K562 (cell line): ENCODE measurements around the gene ADNP. TPM values are rescaled to one million over a fixed set of nuclear protein-coding genes. Genes with fewer than 3 reads are reported as not detected.

Source experiments
- ATAC-seq: fragments of 200-7000 bp; cut with Tn5 transposase; 3 replicates; pipeline ENCODE4 v1.9.1; 2020; ENCODE audit warnings: moderate library complexity
- BruUV-seq: library from RNA; stranded (reverse); fragments of 400-500 nt; replicated peaks from 2 replicates; lab custom pipeline; 2021; lab: Mats Ljungman, UMichigan
- CTCF ChIA-PET: fragments of 300-600 bp; formaldehyde crosslinking; extraction: SDS; loops from one replicate; lab custom pipeline; 2021; ENCODE audit warnings: low intra/inter-chr PET ratio; lab: Yijun Ruan, JAX
- POLR2A ChIA-PET: fragments of 300-600, 350-650 bp; sonication (Branson Sonifier 250); formaldehyde crosslinking; extraction: SDS; loops from one replicate; lab custom pipeline; 2021; ENCODE audit warnings: antibody characterized with exemption, inconsistent platforms; lab: Yijun Ruan, JAX
- DNase-seq, 4 experiments: peaks; one replicate each; pipeline versions ENCODE4 v3.0.0 to v3.0.0-alpha.2; 2011 to 2018; ENCODE audit warnings: low spot score in 3 of 4, mixed read lengths in 3 of 4; ENCODE audit errors: extremely low read depth in 1 of 4
- FAIRE-seq: peaks from 2 replicates; lab custom pipeline; 2011; peaks lifted over from hg19 to GRCh38; lab: Jason Lieb, UNC
- H2AFZ ChIP-seq: 2 replicates; pipeline ENCODE4 v1.6.0; 2011; ENCODE audit warnings: low read depth, low read length, control low read depth, inconsistent platforms
- H3K27ac ChIP-seq: fragments of 200-600 bp; 3 replicates; pipeline ENCODE4 v1.8.0; 2011; ENCODE audit warnings: low read depth, mild to moderate bottlenecking, control low read depth, inconsistent platforms, low read length, moderate library complexity, mixed read lengths; ENCODE audit errors: extremely low read depth
- H3K27me3 ChIP-seq, 2 experiments: fragments of 300-600 bp in 1 of 2; 2 replicates in 1 of 2; 3 replicates in 1 of 2; pipeline versions ENCODE4 v1.6.0 to v1.8.0; 2011; ENCODE audit warnings: inconsistent platforms in 2 of 2, low read length in 2 of 2, mild to moderate bottlenecking in 1 of 2, mixed read lengths in 1 of 2, moderate library complexity in 1 of 2; ENCODE audit not compliant: control insufficient read depth in 2 of 2, insufficient read depth in 2 of 2
- H3K36me3 ChIP-seq: fragments of 300-600 bp; 3 replicates; pipeline ENCODE4 v1.8.0; 2011; ENCODE audit warnings: mild to moderate bottlenecking, low read length, inconsistent platforms; ENCODE audit not compliant: control insufficient read depth, insufficient read depth
- H3K4me1 ChIP-seq, 2 experiments: fragments of 200-600 bp in 1 of 2; replicated peaks in 1 of 2; 2 replicates in 1 of 2; 3 replicates in 1 of 2; pipeline versions ENCODE4 v1.5.1 to v1.8.0; 2011; ENCODE audit warnings: inconsistent platforms in 2 of 2, low read length in 2 of 2, mild to moderate bottlenecking in 1 of 2, mixed read lengths in 1 of 2, moderate library complexity in 1 of 2; ENCODE audit not compliant: control insufficient read depth in 2 of 2, insufficient read depth in 2 of 2
- H3K4me2 ChIP-seq: 2 replicates; pipeline ENCODE4 v1.6.1; 2011; ENCODE audit warnings: low read length, control low read depth, inconsistent platforms, mixed read lengths; ENCODE audit not compliant: insufficient read depth
- H3K4me3 ChIP-seq: fragments of 200-600 bp; sonication (generic), shearing (Covaris generic); 2 replicates; pipeline ENCODE4 v1.5.1; 2016; ENCODE audit warnings: control low read depth, inconsistent platforms
- H3K79me2 ChIP-seq: fragments of 200-600 bp; 3 replicates; pipeline ENCODE4 v1.8.0; 2011; ENCODE audit warnings: low read length, inconsistent platforms; ENCODE audit not compliant: control insufficient read depth, insufficient read depth
- H3K9ac ChIP-seq, 2 experiments: 2 replicates each; pipeline versions ENCODE4 v1.6.0 to v1.6.1; 2011; ENCODE audit warnings: low read depth in 2 of 2, low read length in 2 of 2, control low read depth in 1 of 2, inconsistent platforms in 1 of 2, mild to moderate bottlenecking in 1 of 2, mixed read lengths in 1 of 2; ENCODE audit not compliant: insufficient read depth in 1 of 2
- H3K9me1 ChIP-seq: one replicate; pipeline ENCODE4 v1.6.0; 2011; ENCODE audit warnings: inconsistent platforms, mild to moderate bottlenecking, low read length, moderate library complexity; ENCODE audit not compliant: control insufficient read depth, insufficient read depth
- H3K9me3 ChIP-seq: replicated peaks from 2 replicates; pipeline ENCODE4 v1.5.1; 2011; ENCODE audit warnings: low read depth, low read length, inconsistent platforms; ENCODE audit not compliant: control insufficient read depth, insufficient read depth
- H4K20me1 ChIP-seq: replicated peaks from 2 replicates; pipeline ENCODE4 v1.6.1; 2011; ENCODE audit warnings: low read length, inconsistent platforms, mixed read lengths; ENCODE audit not compliant: control insufficient read depth, insufficient read depth
- CBFB ChIP-seq: sonication (generic); formaldehyde crosslinking; IDR thresholded peaks from 2 replicates; pipeline ENCODE4 v1.4.0; 2020; ENCODE audit warnings: mild to moderate bottlenecking, missing genetic modification reagents
- CBX1 ChIP-seq: sonication (generic); IDR thresholded peaks from 2 replicates; pipeline ENCODE4 v1.6.1; 2016; ENCODE audit warnings: antibody characterized with exemption, low read depth, mild to moderate bottlenecking
- DACH1 ChIP-seq: fragments of 450-650 bp; IDR thresholded peaks from 2 replicates; pipeline ENCODE4 v1.6.1; 2018; ENCODE audit not compliant: partially characterized antibody
- PYGO2 ChIP-seq: fragments of 450-650 bp; IDR thresholded peaks from 2 replicates; pipeline ENCODE4 v1.6.1; 2016; ENCODE audit warnings: mild to moderate bottlenecking, missing genetic modification characterization, moderate library complexity, missing compliant biosample characterization
- ZBTB7A ChIP-seq: IDR thresholded peaks from 2 replicates; pipeline ENCODE4 v1.6.1; 2011; ENCODE audit warnings: low read depth, mild to moderate bottlenecking, low read length, moderate library complexity, borderline replicate concordance; ENCODE audit not compliant: control insufficient read depth
- ZNF212 ChIP-seq: fragments of 450-650 bp; formaldehyde crosslinking; IDR thresholded peaks from 2 replicates; pipeline ENCODE4 v1.4.0; 2020; ENCODE audit warnings: mild to moderate bottlenecking
- WGBS: fragments of 100-300 bp; shearing (Covaris generic); methylation state at CpG from one replicate; pipeline ENCODE4 v1.1.6; 2016; ENCODE audit warnings: low coverage, mixed read lengths; ENCODE audit not compliant: insufficient coverage; ENCODE audit errors: missing lambda C conversion rate; 5-methylcytosine and 5-hydroxymethylcytosine counted together
- in situ Hi-C: fragments of 300-500 bp; cut with MboI; formaldehyde crosslinking; loops from 4 replicates; pipeline ENCODE4 v1.15.0; 2018; ENCODE audit warnings: inconsistent platforms, mixed read lengths
- intact Hi-C: fragments of 100-400 bp; cut with micrococcal nuclease; formaldehyde crosslinking; loops from 2 replicates; pipeline ENCODE4 v1.14.2; 2022
- polyA plus RNA-seq, 8 experiments: library from polyadenylated mRNA; depleted of rRNA in 4 of 8; stranded (reverse) in 5 of 8; unstranded in 3 of 8; fragments of >200 nt; fragmentation: Nextera tagmentation in 2 of 8; fragmentation: Illumina TruSeq in 1 of 8; extraction: Ambion mirVana in 2 of 8; extraction: Trizol in 1 of 8; gene quantifications; 2 replicates each; pipeline versions ENCODE4 v1.2.1 to v1.2.3, GENCODE V29; 2011 to 2014; ENCODE audit warnings: inconsistent platforms in 1 of 8, missing spikeins in 1 of 8
- total RNA-seq, 7 experiments: library from RNA; depleted of rRNA in 6 of 7; stranded (reverse); fragments of >200 nt in 6 of 7; fragmentation: Illumina TruSeq in 2 of 7; extraction: Trizol in 2 of 7; gene quantifications; 2 replicates each; pipeline versions ENCODE4 v1.2.1 to v1.2.3, GENCODE V29; 2011 to 2021; ENCODE audit warnings: low replicate concordance in 1 of 7
- TF ChIP-seq, protein P1 (sequence below): sonication (generic); formaldehyde crosslinking; IDR thresholded peaks from 2 replicates; pipeline ENCODE4 v1.4.0; 2020; ENCODE audit warnings: mild to moderate bottlenecking, missing genetic modification reagents
- TF ChIP-seq, protein P2 (sequence below): fragments of 450-650 bp; IDR thresholded peaks from 2 replicates; pipeline ENCODE4 v1.6.1; 2016; ENCODE audit warnings: low read depth, mild to moderate bottlenecking, moderate library complexity
- TF ChIP-seq, protein P3 (sequence below): fragments of 450-650 bp; formaldehyde crosslinking; IDR thresholded peaks from 2 replicates; pipeline ENCODE4 v1.4.0; 2020; ENCODE audit warnings: mild to moderate bottlenecking, moderate library complexity
- TF ChIP-seq, protein P4 (sequence below): sonication (generic); formaldehyde crosslinking; IDR thresholded peaks from 2 replicates; pipeline ENCODE4 v1.8.0; 2022; ENCODE audit warnings: mild to moderate bottlenecking, missing genetic modification reagents

The ADNP gene
- total and polyA plus RNA-seq, 9 of the 15 experiments (the other 6 are each of a cell fraction or from before 2014, with no cell fraction given), result 17.8 to 59.9 (median 25.3) TPM

DNA sequence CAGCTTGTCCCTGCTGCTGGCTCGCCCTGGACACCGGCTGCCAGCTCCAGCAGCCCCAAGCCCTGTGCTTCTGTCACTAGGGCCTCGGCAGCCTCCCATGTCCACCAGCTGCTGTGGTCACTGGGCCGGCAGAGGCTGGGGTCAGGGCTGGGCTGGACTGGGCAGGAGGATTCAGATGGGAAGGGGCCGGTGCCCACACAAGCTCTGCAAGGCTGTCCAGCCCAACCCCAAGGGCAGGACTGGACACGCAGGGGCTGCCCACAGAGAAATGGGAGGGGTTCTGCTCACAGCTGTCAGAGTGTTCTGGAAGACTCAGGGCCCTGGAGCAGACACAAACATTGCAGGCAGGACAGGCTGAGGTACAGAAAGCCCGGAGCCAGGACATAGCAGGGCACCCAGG is 65.6 kb downstream of the ADNP start:
- no peaks in the 10 kb centered on the region; the same call in 1 of the 2 replicates for H4K20me1 ChIP-seq
- H2AFZ ChIP-seq, result no peak overlapping the region
- 17% methylated on average over 6 of the region's 7 CpGs for WGBS
- H3K79me2 ChIP-seq, result no peaks in the 10 kb centered on the region
- BruUV-seq, result no TSS peak
- in situ Hi-C loops, result no loop called here
- H3K4me1 ChIP-seq, result peaks cover 0 to 13% of the 10 kb centered on the region in 2 experiments; a peak in 2 of 5 replicates
- no peak overlapping the region for H3K27ac ChIP-seq
- ATAC-seq (no peak), FAIRE-seq (no peak), DNase-seq (no peak)
- ChIA-PET POLR2A (interaction anchor here (0.7 to 1.5 kb wide), 5 partner anchors 8 to 66 kb away, joined by 3 to 7 read pairs (median 3); partner anchors contain the start of gene ADNP), CTCF (no interaction called here)
- H3K4me2 ChIP-seq, result no peak overlapping the region
- no peaks in the 10 kb centered on the region for H3K9me3 ChIP-seq
- TF ChIP-seq, protein P1, sequence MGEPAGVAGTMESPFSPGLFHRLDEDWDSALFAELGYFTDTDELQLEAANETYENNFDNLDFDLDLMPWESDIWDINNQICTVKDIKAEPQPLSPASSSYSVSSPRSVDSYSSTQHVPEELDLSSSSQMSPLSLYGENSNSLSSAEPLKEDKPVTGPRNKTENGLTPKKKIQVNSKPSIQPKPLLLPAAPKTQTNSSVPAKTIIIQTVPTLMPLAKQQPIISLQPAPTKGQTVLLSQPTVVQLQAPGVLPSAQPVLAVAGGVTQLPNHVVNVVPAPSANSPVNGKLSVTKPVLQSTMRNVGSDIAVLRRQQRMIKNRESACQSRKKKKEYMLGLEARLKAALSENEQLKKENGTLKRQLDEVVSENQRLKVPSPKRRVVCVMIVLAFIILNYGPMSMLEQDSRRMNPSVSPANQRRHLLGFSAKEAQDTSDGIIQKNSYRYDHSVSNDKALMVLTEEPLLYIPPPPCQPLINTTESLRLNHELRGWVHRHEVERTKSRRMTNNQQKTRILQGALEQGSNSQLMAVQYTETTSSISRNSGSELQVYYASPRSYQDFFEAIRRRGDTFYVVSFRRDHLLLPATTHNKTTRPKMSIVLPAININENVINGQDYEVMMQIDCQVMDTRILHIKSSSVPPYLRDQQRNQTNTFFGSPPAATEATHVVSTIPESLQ, result no peak
- no peak for TF ChIP-seq ZNF212 (CRISPR knock-in tag)
- TF ChIP-seq, protein P2, sequence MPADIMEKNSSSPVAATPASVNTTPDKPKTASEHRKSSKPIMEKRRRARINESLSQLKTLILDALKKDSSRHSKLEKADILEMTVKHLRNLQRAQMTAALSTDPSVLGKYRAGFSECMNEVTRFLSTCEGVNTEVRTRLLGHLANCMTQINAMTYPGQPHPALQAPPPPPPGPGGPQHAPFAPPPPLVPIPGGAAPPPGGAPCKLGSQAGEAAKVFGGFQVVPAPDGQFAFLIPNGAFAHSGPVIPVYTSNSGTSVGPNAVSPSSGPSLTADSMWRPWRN, result no peak
- no peak for TF ChIP-seq ZBTB7A
- TF ChIP-seq, protein P3, sequence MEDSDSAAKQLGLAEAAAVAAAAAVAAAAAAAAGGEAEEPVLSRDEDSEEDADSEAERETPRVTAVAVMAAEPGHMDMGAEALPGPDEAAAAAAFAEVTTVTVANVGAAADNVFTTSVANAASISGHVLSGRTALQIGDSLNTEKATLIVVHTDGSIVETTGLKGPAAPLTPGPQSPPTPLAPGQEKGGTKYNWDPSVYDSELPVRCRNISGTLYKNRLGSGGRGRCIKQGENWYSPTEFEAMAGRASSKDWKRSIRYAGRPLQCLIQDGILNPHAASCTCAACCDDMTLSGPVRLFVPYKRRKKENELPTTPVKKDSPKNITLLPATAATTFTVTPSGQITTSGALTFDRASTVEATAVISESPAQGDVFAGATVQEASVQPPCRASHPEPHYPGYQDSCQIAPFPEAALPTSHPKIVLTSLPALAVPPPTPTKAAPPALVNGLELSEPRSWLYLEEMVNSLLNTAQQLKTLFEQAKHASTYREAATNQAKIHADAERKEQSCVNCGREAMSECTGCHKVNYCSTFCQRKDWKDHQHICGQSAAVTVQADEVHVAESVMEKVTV (CRISPR knock-in tag), result no peak
- TF ChIP-seq, protein P4, sequence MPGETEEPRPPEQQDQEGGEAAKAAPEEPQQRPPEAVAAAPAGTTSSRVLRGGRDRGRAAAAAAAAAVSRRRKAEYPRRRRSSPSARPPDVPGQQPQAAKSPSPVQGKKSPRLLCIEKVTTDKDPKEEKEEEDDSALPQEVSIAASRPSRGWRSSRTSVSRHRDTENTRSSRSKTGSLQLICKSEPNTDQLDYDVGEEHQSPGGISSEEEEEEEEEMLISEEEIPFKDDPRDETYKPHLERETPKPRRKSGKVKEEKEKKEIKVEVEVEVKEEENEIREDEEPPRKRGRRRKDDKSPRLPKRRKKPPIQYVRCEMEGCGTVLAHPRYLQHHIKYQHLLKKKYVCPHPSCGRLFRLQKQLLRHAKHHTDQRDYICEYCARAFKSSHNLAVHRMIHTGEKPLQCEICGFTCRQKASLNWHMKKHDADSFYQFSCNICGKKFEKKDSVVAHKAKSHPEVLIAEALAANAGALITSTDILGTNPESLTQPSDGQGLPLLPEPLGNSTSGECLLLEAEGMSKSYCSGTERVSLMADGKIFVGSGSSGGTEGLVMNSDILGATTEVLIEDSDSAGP (CRISPR knock-in tag), result no peak
- TF ChIP-seq PYGO2 (tag), result no peak
- TF ChIP-seq CBX1, result no peak
- no peak for TF ChIP-seq DACH1
- no peak for TF ChIP-seq CBFB (CRISPR knock-in tag)
- peak overlapping the region in 1 of 2 experiments; percentile 71; a peak in 2 of 4 replicates for H3K9ac ChIP-seq
- peaks cover 3 to 13% of the 10 kb centered on the region in 2 experiments; a peak in 2 of 5 replicates for H3K27me3 ChIP-seq
- no peak overlapping the region for H3K4me3 ChIP-seq
- intact Hi-C loops, result no loop called here
- H3K9me1 ChIP-seq, result no peaks in the 10 kb centered on the region
- H3K36me3 ChIP-seq, result no peaks in the 10 kb centered on the region
